Ascending aorta (tissue), 2 donors: Measurements from ENCODE around the gene MRPL41. TPM values are rescaled to one million over a fixed set of nuclear protein-coding genes. Genes with fewer than 3 reads are reported as not detected.
"Not testable (repeated sequence)": the region's sequence is repeated elsewhere in the genome, so short reads cannot be mapped to it uniquely, and the experiment has no call there.

ENCODE experiments used
- DNase-seq, 2 donors: peaks; one replicate each; pipeline ENCODE4 v3.0.0-alpha.2; 2019; ENCODE audit warnings: low spot score in 2 of 2
- H3K27ac ChIP-seq, 2 donors: fragments of 200-600 bp; sonication (generic); one replicate each; pipeline ENCODE4 v1.5.1; 2016 to 2017; ENCODE audit warnings: mild to moderate bottlenecking in 1 of 2
- H3K27me3 ChIP-seq: fragments of 200-600 bp; sonication (generic); one replicate; pipeline ENCODE4 v1.5.1; 2017
- H3K36me3 ChIP-seq, 2 donors: fragments of 200-600 bp; sonication (generic); one replicate each; pipeline ENCODE4 v1.5.1; 2016
- H3K4me1 ChIP-seq, 2 donors: fragments of 200-600 bp; sonication (generic); one replicate each; pipeline ENCODE4 v1.5.1; 2016 to 2017; ENCODE audit warnings: mild to moderate bottlenecking in 1 of 2
- H3K4me3 ChIP-seq, 2 donors: fragments of 200-600 bp; sonication (generic); one replicate each; pipeline ENCODE4 v1.5.1; 2016 to 2017; ENCODE audit warnings: mild to moderate bottlenecking in 1 of 2
- H3K9me3 ChIP-seq, 2 donors: fragments of 200-600 bp; sonication (generic); one replicate each; pipeline ENCODE4 v1.5.1; 2016
- CTCF ChIP-seq, 3 experiments: fragments of 200-600 bp in 2 of 3; fragments of 450-650 bp in 1 of 3; sonication (generic) in 2 of 3; IDR thresholded peaks; one replicate each; pipeline ENCODE4 v1.5.1; 2016 to 2019; ENCODE audit warnings: antibody characterized with exemption in 3 of 3, mild to moderate bottlenecking in 1 of 3, moderate library complexity in 1 of 3
- intact Hi-C: fragments of 100-400 bp; cut with DNase I; formaldehyde crosslinking; loops from one replicate; pipeline ENCODE4 v1.15.1; 2023
- total RNA-seq: library from RNA; depleted of rRNA; stranded (reverse); fragments of >200 nt; gene quantifications from one replicate; pipeline ENCODE4 v1.1.0, GENCODE V29; 2016

MRPL41 gene
- total RNA-seq, 1 donor from 2014 or later = 121 TPM

GRCh38 chr9:137593176-137593575, 41.5 kb downstream of the MRPL41 start:
- no peaks in the 10 kb centered on the region for H3K27me3 ChIP-seq
- no peak for TF ChIP-seq CTCF (IDR thresholded peaks at IDR 0.05)
- peaks cover 7 to 14% of the 10 kb centered on the region in 2 donors for H3K4me1 ChIP-seq
- intact Hi-C loops = loop anchor here (5.0 kb wide), 1 partner anchor 41 kb away; the partner anchor contains the start of genes MRPL41 and PNPLA7
- no peak overlapping the region for H3K4me3 ChIP-seq
- H3K36me3 ChIP-seq = peaks cover 2 to 3% of the 10 kb centered on the region in 2 donors
- H3K27ac ChIP-seq = no peak overlapping the region
- no peak for DNase-seq
- H3K9me3 ChIP-seq = no peaks in the 10 kb centered on the region

GRCh38 chr9:137596577-137596976, 44.9 kb downstream of the MRPL41 start:
- H3K4me3 ChIP-seq, H3K9me3 ChIP-seq, H3K4me1 ChIP-seq, intact Hi-C loops, H3K27me3 ChIP-seq, H3K36me3 ChIP-seq, DNase-seq, H3K27ac ChIP-seq: not testable (repeated sequence)

GRCh38 chr9:137598943-137599342, 47.3 kb downstream of the MRPL41 start:
- H3K9me3 ChIP-seq = no peaks in the 10 kb centered on the region
- no peak for DNase-seq
- no peak overlapping the region for H3K27ac ChIP-seq
- no peaks in the 10 kb centered on the region for H3K4me1 ChIP-seq
- intact Hi-C loops = no loop called here
- H3K36me3 ChIP-seq = no peaks in the 10 kb centered on the region
- H3K27me3 ChIP-seq = no peaks in the 10 kb centered on the region
- TF ChIP-seq CTCF (IDR thresholded peaks at IDR 0.05) = no peak
- no peak overlapping the region for H3K4me3 ChIP-seq

Other genes starting within 250 kb of the MRPL41 start
- gene NRARP, start 249.6 kb upstream of the MRPL41 start, total RNA-seq = 51.7 TPM
- gene EXD3, start 128.7 kb upstream of the MRPL41 start, total RNA-seq = 16.7 TPM
- 6.9 TPM for gene NOXA1, start 128.5 kb upstream of the MRPL41 start, total RNA-seq
- gene ENTPD8, start 110.5 kb upstream of the MRPL41 start, total RNA-seq = not detected
- gene NSMF, start 92.5 kb upstream of the MRPL41 start, total RNA-seq = 231 TPM
- 13.5 TPM for gene PNPLA7, start 1.5 kb upstream of the MRPL41 start, total RNA-seq
- 57.2 TPM for gene DPH7, start 27.0 kb downstream of the MRPL41 start, total RNA-seq
- 4.3 TPM for gene ZMYND19, start 38.6 kb downstream of the MRPL41 start, total RNA-seq
- 56.8 TPM for gene ARRDC1, start 53.8 kb downstream of the MRPL41 start, total RNA-seq
- 49.9 TPM for gene EHMT1, start 67.1 kb downstream of the MRPL41 start, total RNA-seq